Measurements from ENCODE around the gene PGF.

PGF gene

DNA sequence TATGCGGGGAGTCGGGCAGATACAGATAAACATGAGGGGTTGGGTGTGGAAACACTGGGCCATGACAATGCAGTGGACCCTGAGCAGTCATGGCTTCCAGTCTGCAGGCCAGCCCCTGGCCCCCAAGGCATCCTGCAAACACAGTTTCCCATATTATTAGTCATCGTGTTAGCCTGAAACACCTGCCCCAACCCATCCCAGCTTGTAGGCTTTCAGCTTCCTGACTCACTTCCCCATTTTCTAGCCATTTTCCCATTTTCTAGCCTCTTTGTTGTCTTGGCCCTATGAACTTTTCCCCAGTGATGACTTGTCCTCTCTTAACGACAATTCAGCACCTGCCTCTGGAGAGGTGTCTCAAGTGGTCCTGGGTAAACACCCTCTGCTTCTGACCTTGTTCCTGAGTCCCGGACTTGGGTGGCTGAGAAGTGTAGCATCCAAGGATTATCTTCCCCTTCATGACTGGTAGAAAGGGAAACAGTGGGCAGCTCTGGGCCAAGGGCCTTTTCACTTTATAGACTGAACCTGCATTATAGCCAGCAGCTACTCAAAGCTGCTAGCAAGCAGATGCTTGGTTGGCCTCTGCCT, 4.3 kb upstream of the PGF start:
- DNase-seq (ENCODE audit: low read depth in 1 of 2, low spot score in 1 of 2) = no peak

DNA sequence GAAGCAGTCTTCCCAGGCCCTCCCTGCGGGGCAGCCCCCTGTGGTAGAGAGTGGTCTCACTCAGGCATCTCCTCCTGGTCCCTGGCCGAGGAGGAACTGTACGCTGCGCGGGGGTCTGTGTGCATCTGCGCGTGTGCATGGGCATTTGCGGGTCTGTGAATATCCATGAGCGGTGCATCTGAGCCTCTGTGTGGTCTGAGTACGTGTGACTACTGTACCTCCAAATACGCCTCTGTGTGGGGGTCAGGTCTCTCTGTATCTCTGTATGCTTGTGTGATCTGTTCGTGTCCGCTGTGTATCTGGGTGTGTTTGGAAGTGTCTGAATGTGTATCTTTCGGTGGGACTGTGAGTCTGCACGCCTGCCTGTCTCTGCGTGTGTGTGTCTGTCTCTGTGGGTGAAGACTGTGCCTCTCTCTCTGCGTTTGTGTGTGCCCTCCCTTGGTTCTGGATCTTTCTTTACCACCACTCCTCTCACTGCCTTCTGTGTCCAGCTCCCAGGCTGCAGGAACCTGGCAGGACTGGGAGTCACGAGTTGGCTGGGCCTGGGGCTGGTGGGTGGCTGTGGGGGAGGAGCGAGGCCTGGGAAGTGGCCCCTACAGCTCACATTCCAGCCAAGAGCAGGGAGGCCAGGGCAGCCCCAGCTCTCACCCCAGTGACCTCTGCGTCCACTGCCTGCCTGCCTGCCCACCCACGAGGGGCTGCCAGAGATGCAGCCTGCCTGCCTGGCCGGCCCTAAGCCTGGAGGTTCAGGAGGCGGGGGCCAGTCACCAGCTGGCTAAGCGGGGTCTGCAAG, 1.1 kb upstream of the PGF start:
- DNase-seq (ENCODE audit: low read depth in 1 of 2, low spot score in 1 of 2) = no peak

DNA sequence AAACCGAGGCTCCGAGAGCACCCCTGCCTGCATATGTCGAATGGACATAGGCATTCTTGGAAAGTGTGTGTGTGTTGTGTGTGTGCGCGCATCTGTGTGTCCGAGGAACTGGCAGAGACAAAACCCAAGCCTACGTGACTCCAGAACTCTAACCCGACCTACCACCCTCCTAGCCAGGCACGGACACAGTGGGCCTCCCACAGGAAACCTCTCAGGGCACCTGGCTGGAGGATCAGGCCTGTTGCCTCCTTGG, 556 bp upstream of the PGF start:
- no peak for DNase-seq (ENCODE audit: low read depth in 1 of 2, low spot score in 1 of 2)

DNA sequence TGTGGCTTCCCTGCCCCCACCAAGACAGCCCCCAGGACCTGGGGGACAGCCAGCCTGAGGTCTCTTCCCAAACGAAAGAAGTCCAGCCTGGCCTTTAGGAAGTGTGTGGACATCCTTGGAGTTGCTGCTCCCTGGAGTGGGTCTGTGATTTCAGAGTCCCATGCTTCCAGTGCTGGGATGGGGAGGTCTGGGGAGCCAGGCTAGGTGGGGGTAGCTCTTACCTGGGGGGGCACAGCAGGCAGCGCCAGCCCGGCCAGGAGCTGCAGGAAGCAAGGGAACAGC, 509 bp downstream of the PGF start:
- DNase-seq (ENCODE audit: low read depth in 1 of 2, low spot score in 1 of 2) = no peak

DNA sequence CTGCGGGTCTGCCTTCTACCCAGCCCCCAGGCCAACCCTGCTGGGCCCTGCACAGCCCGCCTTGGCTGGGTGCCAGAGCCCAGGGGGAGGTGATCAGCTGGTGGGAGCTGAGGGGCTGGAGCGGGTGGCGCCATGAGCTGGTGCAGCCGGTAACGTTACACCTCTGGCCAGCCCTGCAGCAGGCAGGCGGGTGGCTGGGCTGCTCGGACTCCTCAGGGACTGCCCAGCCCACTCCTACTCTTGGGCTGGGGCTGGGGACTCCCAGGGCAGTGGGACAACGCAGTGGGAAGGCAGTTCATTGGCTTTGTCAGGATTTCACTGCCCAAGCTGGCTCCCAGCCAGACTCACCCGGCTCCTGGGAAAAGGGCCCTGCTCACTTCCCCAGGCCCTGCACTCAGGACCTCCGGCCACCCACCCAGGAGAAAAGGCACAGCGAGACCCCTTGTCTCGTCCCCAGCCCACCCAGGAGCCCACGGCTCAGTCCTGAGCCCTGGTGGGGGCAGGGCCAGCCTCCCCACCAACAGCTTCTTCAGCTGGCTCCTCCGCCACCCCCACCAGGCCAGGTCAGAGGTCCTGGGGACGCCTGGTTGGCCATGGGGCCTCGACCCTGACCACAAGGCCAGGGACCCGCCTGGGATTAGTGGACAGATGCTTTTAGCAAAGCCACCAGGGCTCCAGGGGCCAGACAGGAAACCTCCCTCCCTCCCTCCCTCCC, 1.0 kb downstream of the PGF start:
- DNase-seq (ENCODE audit: low read depth in 1 of 2, low spot score in 1 of 2) = no peak

DNA sequence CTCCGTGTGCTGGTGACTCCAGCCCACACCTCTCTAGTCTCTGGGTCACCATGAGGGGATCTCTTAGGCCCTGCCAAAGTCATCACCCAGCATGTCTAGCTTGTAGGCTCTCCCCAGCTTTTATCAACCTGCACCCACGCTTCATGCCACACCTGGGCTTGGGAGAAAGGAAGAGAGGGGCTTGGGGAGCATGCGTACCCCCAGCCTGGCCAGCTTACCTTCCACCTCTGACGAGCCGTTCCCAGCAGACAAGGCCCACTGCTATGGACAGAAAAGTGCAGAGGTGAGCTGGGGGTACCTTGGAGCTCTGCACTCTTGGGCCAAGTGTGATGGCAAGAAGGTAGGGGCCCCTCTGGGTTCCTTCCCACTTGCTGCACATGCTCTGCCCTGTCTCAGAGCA, 1.7 kb downstream of the PGF start:
- DNase-seq (ENCODE audit: low read depth in 1 of 2, low spot score in 1 of 2) = no peak

DNA sequence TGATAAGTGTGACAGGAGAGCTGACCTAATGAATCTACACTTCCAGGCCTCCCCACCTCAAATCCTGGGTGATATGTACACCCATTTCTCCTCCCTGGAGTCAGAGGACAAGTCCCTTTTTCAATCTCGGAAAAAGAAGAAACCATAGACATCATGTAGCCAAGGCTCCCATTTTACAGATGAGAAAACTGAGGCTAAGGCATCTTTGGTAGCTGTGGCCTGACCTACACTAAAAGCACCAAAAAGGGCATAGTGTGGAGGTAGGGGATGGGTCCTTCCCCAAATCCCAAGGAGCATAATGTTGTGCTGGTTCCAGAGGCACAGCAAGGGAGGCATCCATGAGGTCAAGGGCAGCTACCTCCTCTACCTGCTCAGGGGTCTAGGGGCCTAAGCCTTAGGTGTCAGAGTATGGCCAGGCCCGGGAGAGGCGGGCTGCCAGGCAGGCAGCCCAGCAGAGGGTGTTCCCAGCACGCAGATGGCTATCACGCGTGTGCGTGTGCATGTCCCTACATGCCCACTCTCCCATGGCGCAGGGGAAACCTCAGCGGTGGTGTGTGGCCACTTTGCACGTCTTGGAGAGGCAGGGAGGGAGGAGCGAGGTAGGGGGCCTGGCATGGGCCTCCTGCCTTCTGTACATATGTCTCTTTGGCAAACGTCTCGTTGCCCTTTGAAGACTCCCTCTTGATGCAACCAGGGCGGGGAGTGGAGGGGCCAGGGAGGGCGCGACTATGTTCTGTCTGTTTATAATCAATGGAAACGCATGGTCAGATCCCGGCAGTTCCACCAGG, 2.5 kb downstream of the PGF start:
- DNase-seq (ENCODE audit: low read depth in 1 of 2, low spot score in 1 of 2) = no peak

DNA sequence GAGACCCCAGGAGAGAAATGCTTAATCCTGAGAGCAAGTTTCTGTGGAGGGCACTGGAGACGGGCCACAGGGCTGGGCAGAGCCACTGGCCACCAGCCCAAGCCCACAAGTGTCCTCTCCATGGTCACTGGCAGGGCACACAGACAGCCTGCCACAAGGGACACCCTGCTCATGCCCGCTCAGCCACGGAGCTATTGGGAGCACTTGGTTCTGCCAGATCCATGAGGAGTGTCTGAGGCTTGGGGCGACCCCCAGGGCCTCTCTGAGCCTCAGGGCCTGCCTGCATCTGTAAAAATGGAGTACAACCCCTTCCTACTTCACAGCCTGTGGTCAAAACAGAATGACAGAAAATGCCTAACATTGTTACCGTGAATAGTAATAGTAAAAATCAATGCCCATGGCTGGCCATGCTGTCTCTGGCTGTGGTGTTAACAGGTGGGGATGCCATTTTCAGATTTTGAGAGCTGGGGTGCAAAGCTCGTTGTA, 3.2 kb downstream of the PGF start:
- no peak for DNase-seq (ENCODE audit: low read depth in 1 of 2, low spot score in 1 of 2)

DNA sequence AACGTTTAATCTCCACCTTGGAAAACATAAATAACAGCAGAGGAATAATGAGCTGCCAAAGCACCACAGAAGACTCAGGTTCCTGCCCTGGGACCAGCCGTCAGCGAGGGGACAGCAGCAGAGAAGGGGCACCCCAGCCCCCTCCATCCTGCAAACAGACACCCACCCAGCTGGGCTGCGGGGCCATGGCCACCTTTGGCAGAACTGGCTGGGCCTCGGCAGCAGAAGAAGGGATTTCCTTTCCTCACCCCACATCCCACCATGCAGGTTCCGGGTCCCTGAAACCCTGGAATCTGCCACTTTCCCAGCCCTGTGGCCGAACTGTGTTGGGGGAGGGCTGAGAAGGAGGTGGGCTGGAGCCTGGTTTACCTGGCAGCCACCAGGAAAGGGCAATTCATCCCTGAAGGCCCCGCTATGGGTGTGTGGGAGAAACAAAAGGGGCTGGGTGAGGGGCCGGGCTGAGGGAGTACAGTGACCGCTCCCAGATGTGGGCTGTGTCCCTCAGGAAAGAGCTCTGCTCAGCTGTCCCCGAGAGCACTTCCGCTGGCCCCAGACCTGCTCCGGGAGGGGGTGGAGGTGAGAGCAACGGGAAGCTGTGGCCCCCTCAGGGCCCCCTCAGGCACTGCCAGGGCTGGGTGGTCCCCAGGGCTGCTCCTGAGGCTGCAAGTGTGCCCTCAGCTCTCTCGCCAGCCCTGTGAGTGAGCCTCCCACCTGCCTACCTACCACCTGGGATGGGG, 3.8 kb downstream of the PGF start:
- DNase-seq (ENCODE audit: low read depth in 1 of 2, low spot score in 1 of 2) = no peak

DNA sequence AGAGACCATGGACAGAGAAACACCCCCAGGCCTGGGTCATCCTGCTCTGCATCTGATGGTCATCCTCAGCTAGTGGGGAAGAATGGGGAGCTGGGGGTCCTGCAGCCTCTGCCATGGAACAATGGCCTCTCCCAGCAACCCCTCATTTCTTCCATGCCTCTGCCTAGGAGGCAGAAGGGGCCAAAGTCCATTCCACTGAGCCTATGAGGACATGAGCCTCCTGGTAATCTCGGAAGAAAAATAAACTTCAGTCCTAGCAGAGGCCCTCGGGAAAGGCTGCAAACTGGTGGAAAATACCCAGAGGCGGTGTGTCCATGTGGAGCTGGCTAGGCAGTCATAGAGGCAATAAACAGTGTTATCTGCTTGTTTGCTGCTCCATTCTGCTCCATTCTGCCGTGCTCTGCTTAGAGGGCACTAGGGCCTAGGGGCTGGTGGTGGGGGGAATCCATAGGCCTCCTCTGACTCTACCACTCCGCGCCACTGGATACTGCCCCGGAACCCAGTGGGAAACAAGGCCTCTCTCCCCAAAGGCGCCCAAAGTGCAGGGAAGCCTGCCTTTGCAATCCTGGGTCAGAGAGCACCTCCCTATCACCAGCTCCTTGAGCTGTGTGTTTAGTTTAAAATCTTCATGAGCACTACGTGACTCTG, 4.5 kb downstream of the PGF start:
- DNase-seq (ENCODE audit: low read depth in 1 of 2, low spot score in 1 of 2) = no peak

DNA sequence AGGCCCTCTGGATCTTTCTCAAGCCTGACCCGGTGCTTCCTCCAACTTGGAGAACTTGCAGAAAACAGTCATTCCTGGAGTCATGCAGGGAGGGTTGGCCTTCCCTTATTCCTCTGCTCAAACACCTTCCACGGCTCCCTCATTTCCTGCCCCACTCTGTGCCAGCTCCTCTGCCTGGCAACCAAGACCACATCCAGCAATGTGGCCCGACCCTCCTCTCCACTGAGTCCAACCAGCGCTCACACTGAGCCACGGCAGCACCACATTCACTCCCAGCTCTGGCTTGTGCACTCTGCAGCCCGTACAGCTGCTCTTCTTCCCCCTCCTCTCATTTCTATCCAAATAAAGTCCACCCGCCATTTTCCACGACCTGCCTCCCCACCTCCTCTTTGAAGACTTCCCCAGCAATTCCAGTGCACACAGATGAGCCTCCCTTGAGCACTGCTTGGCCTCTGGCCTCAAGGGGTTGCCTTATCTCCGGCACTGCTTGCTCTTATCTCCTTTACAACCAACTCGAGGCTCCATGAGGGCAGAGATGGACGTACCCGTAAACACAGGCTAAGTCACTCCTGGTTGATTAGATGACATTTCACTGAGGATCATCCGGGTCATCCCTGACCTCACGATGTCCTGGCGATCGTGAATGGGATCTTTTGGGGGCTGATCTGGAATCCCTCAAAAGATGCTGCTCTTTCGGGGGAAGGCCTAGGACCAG, 5.4 kb downstream of the PGF start:
- DNase-seq (ENCODE audit: low read depth in 1 of 2, low spot score in 1 of 2) = no peak

DNA sequence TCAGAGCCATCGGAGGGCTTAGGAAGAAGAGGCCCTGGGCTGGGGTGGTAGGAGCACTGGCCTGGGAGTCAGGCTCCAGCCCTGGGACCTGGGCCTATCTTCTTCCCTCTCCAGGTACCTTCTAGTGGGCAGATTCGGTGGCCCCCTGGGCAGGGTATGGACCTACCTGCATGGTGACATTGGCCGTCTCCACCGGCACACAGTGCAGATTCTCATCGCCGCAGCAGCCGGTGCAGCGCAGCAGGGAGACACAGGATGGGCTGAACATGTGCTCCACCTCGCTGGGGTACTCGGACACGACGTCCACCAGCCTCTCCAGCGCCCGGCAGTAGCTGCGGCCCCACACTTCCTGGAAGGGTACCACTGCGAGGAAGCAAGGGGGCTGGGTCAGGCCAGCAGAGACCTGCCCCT, 6.2 kb downstream of the PGF start:
- no peak for DNase-seq (ENCODE audit: low read depth in 1 of 2, low spot score in 1 of 2)

DNA sequence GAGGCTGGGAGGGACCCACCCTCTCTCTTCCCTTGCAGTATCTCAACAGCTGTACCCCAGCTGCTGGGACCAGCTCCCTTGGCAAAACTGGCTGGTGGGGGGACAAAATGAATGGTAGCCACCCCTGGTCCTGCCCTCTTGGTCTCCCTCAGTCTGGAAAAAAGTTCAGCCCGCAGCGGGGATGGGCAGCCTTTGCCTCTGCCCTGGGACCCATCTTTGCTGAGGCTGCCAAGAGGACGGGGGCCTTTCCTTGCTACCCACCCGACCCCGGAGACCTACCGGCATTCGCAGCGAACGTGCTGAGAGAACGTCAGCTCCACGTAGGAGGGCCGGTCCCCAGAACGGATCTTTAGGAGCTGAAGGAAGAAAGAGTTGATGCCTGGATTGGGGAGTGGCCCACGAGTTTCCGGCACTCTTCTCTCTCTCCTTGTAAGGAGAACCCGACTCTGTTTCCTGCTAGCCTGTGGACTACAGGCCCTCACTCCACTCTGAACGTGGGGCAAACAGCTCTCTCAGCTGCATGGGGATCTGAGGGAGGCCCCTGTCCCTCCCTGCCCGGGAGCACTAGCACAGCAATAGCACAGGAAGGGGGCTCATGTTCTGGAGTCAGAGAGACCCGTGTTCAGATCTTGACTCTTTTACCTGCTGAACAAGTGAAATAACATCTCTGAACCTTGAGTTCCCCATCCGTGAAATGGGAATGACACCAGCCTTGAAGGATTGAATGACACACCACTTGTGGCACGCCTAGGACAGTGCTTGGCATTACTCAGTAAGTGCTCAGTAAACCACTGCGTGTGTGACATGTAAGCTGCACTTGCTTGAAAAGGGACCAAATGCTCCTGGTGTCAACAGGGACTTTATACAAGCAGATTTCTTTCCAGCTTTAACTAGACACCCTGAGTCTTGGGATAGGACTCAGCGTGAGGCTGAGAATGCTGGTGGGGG, 6.9 kb downstream of the PGF start:
- DNase-seq (ENCODE audit: low read depth in 1 of 2, low spot score in 1 of 2) = no peak

DNA sequence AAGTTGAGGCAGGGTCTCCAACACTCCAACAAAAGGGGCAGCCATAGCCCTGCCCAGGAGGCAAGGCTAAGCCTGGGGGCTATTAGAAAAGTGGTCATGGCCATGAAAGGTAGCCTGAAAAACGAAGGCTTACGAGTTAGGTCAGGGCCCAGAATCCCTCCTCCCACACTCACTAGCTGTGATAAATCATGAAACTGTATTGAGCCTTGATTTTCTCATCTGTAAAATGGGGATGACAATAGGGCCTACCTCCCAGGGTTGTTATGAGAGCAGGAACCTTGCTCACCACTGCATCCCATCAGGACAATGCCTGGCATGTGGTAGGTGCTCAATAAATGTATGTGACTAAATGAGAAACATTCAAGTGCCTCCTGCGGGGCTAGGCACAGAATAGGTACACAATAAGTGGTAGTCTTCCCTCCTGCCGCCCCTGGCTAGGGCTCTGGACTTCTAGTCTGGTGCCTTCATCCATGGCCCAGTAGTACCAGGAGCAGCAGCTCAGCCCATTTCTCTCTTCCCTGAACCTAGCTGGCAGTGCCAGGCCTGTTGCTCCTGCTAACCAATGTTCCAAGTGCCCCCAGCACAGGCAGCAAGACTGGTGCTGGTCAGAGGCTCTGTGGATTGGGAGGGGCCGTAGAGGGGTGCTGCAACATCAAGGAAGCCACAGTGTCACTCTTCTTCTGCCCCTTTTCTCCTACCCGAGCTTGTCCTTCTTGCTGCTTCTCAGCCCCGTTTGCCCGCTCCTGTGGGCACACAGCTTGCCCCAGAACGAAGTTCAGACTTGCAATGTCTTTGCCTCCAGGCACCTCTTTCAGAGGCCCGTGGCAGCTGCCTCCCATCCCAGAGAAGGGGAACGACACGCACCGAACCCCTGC, 7.8 kb downstream of the PGF start:
- no peak for DNase-seq (ENCODE audit: low read depth in 1 of 2, low spot score in 1 of 2)

DNA sequence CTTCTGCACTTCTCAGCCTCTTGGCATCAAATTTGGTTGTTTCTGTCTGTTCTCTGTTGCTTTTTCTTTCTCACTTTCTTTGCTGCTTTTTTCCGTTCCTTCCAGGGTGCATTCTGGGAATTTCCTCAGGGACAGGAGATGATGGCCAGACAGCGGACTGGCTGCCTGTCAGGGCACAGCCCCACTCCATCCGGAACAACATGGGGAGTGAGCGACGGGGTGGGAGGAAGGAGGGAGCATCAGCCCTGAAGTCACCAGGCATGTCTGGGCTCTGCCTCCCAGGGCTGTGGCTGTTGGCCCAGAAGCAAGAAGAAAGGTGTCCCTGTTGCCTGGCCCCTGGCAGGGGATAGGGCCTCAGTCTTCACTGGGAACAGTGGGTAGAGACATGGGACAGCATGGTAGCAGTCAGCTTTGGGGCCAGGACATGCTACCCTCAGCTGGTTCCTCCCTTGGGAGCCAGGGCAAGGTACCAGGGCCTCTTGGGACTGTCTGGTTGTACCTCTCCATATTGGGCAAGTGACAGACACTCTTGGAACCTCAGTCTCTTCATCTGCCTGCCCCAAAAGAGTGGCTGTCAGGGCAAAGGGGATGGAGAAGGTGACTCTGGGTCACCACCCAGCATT, 8.6 kb downstream of the PGF start:
- no peak for DNase-seq (ENCODE audit: low read depth in 1 of 2, low spot score in 1 of 2)

DNA sequence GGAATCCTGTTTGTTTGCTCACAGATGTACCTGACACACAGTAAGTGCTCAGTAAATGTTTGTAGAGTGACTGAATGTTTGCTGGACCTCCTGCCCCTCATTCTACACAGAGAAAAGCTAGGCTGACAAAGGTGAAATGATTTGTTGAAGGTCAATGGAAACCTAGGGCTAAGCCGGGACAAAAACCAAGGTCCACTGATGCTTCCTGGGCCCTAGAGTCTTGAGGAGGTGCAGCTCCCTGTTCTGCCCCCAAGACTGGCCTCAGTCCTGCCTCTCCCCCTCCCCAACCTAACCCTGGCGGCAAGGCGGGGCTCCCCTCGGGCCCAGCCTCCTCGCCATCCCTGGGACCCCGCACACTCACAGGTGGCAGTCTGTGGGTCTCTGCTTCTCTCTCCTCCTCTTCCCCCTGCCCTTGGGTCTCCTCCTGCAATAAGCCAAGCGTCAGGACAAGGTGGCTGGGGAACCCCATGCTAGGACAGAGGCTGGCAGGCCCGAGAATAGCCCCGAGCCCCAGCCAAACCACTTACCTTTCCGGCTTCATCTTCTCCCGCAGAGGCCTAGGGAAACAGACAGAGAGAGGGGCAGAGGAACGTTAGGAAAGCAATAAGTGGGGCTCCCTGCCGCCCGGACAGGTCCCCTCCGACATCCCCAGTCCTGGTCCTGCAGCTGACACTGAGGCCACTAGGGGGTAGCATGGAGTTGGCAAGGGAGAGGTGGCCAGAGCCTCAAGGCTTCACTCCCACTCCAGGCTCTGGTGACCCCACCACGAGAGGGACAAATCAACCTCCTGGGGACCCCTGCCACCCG, 9.3 kb downstream of the PGF start:
- peak; percentile 46 to 58 for DNase-seq (ENCODE audit: low read depth in 1 of 2, low spot score in 1 of 2)

Measured in activated T-helper 1 cell treated with anti-CD3 and anti-CD28 coated beads, Interleukin-2, amount 50 U/mL, for 16 hours (primary cell).